Cardiac muscle cell (in vitro differentiated cells and primary cell): Measurements from ENCODE around the gene EIF2AK2. TPM values are rescaled to one million over a fixed set of nuclear protein-coding genes. Genes with fewer than 3 reads are reported as not detected.
A peak's percentile ranks its signal among the peaks of the same experiment; 100 is the strongest.

Experiments used
- DNase-seq, 2 donors: peaks; one replicate each; pipeline versions ENCODE4 v3.0.0 to v3.0.0-alpha.2; 2010 to 2017; ENCODE audit warnings: low read depth in 1 of 2, low spot score in 1 of 2
- H3K27ac ChIP-seq: fragments of 200-600 bp; sonication (generic); 2 replicates; pipeline ENCODE4 v1.5.1; 2016
- H3K27me3 ChIP-seq: fragments of 200-600 bp; sonication (generic); 2 replicates; pipeline ENCODE4 v1.6.0; 2016; ENCODE audit warnings: control low read depth
- H3K36me3 ChIP-seq: fragments of 200-600 bp; sonication (generic); 2 replicates; pipeline ENCODE4 v1.5.1; 2016; ENCODE audit warnings: control low read depth
- H3K4me1 ChIP-seq: fragments of 200-600 bp; sonication (generic); 2 replicates; pipeline ENCODE4 v1.8.1; 2017; ENCODE audit warnings: low read depth, mild to moderate bottlenecking, mixed run types
- H3K4me3 ChIP-seq: fragments of 200-600 bp; sonication (generic); 2 replicates; pipeline ENCODE4 v1.5.1; 2016; ENCODE audit warnings: mild to moderate bottlenecking
- H3K9me3 ChIP-seq: fragments of 200-600 bp; sonication (generic); 2 replicates; pipeline ENCODE4 v1.5.1; 2017; ENCODE audit warnings: low read depth, mild to moderate bottlenecking, control low read depth
- CTCF ChIP-seq: IDR thresholded peaks from 2 replicates; pipeline ENCODE4 v1.5.1; 2012; ENCODE audit warnings: low read depth, mild to moderate bottlenecking, low read length
- polyA plus RNA-seq: library from polyadenylated mRNA; unstranded; fragments of >200 nt; fragmentation: Nextera tagmentation; extraction: Ambion mirVana; gene quantifications from 2 replicates; pipeline ENCODE4 v1.2.1, GENCODE V29; 2016
- total RNA-seq: library from RNA; depleted of rRNA; stranded (reverse); fragments of >200 nt; gene quantifications from 2 replicates; pipeline ENCODE4 v1.2.3, GENCODE V29; 2016

EIF2AK2 gene
- total and polyA plus RNA-seq, 2 experiments from 2014 or later, result 12.3 to 12.5 TPM

- Histone ChIP-seq H3K27ac (no peak overlapping the region), H3K36me3 (no peaks in the 10 kb centered on the region), H3K4me3 (no peak overlapping the region), H3K27me3 (no peaks in the 10 kb centered on the region), H3K9me3 (no peaks in the 10 kb centered on the region), H3K4me1 (no peaks in the 10 kb centered on the region)
- no peak for DNase-seq
- no peak for TF ChIP-seq CTCF
Measured at GRCh38 chr2:37191253-37191652, 34.5 kb upstream of the EIF2AK2 start.

GRCh38 chr2:37190290-37190689 is 33.5 kb upstream of the EIF2AK2 start:
- Histone ChIP-seq H3K27ac (no peak overlapping the region), H3K9me3 (no peaks in the 10 kb centered on the region), H3K4me3 (no peak overlapping the region), H3K4me1 (no peaks in the 10 kb centered on the region), H3K36me3 (no peaks in the 10 kb centered on the region), H3K27me3 (no peaks in the 10 kb centered on the region)
- no peak for TF ChIP-seq CTCF
- DNase-seq, result no peak

DNA sequence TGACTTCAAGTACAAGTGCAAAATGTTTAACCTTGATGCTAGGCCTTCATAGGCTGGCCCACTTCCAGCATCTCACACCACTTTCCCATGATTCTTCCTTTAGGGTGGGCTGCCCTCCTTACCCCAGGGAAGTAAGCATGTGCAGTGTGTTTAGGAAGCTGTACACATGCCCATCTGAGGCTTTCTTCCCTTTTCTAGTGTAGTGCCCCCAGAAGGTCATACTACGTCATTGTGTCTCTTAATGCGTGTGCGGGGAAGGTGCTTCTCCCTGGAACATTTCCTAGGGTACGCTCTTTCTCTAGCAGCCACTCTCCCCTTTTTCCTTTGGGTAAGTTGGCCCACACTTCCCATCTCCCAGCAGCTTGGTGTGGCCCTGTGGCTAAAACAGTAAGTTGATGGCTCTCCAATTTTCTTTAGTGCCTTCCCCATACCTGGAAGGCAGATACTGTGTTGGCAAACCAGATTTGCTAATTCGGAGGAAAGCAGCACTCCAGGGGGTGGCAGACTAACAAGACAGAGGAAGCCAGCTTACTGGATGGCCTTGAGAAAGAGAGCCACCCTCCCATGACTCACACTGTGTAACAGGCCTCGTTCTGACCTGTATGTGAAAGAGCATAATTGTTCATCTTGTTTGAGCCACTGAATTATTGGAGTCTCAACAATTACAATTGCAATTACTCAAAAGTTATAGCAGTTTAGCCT is 32.8 kb upstream of the EIF2AK2 start:
- H3K9me3 ChIP-seq, result no peaks in the 10 kb centered on the region
- peak; percentile 14 for TF ChIP-seq CTCF
- H3K27me3 ChIP-seq, result no peaks in the 10 kb centered on the region
- H3K27ac ChIP-seq, result no peak overlapping the region
- H3K4me3 ChIP-seq, result no peak overlapping the region
- H3K36me3 ChIP-seq, result no peaks in the 10 kb centered on the region
- DNase-seq, result peak in 1 of 2 donors; percentile 83
- no peaks in the 10 kb centered on the region for H3K4me1 ChIP-seq

- TF ChIP-seq CTCF, result no peak
- H3K27ac ChIP-seq, result no peak within 1 kb of the TSS
- H3K27me3 ChIP-seq, result no peaks in the 10 kb centered on the region
- DNase-seq, result no peak
- no peak within 1 kb of the TSS for H3K4me3 ChIP-seq
- H3K4me1 ChIP-seq, result no peaks in the 10 kb centered on the region
- no peaks in the 10 kb centered on the region for H3K36me3 ChIP-seq
- H3K9me3 ChIP-seq, result no peaks in the 10 kb centered on the region
Measured at GRCh38 chr2:37188570-37188969, 31.8 kb upstream of the EIF2AK2 start, which contains the start of gene SULT6B1. Gene SULT6B1 (minus strand): TSS chr2:37188670. CDS start chr2:37188640, 30 bp downstream.

DNA sequence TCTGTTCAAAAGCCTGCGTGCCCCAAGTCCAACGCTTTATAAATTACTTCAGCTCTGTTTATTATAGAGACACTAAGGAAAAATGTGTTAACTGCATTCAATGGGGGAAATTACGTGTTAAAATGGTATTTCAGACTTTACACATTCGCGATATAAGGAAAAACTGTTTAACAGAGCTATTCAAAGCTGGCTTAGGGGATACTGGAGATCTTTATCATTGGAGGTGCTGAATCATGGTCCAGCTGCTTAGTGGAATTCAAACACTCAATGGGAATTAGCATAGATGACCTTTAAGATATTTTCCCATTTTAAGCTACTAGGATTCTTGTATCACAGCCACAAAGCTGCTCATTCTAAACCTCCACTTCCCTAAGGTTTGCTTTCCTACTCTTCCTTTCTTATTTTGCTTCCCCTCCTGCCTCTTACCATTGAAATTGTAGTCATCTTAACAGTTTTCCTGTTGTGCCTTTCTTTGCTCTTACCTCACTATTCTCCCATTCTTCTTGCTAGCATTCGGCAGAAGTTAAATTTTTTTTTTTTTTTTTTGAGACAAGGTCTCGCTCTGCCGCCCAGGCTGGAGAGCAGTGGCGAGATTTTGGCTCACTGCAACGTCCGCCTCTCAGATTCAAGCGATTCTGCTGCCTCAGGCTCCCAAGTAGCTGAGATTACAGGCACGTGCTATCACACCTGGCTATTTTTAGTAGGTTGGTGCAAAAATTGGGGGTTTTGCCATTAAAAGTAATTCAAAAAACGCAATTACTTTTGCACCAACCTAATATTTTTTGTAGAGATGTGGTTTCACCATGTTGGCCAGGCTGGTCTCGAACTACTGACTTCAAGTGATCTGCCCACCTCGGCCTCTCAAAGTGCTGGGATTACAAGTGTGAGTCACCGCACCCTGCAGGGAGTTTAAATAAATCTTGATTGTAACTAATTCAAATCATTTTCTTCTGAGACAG is 25.2 kb upstream of the EIF2AK2 start:
- Histone ChIP-seq H3K9me3 (no peaks in the 10 kb centered on the region), H3K36me3 (no peaks in the 10 kb centered on the region), H3K27ac (no peak overlapping the region), H3K27me3 (no peaks in the 10 kb centered on the region), H3K4me1 (no peaks in the 10 kb centered on the region), H3K4me3 (no peak overlapping the region)
- DNase-seq, result no peak
- TF ChIP-seq CTCF, result no peak
